Suprapubic skin (tissue), 4 donors: Measurements from ENCODE around the gene ADAM33. TPM values are rescaled to one million over a fixed set of nuclear protein-coding genes. Genes with fewer than 3 reads are reported as not detected.
A peak's percentile ranks its signal among the peaks of the same experiment; 100 is the strongest.

ENCODE experiments used
- DNase-seq, 2 donors: peaks; one replicate each; pipeline ENCODE4 v3.0.0-alpha.2; 2019; ENCODE audit warnings: low spot score in 2 of 2
- H3K27ac ChIP-seq: fragments of 200-600 bp; sonication (generic); one replicate; pipeline ENCODE4 v1.5.1; 2019
- H3K27me3 ChIP-seq: fragments of 200-600 bp; sonication (generic); one replicate; pipeline ENCODE4 v1.5.1; 2019
- H3K36me3 ChIP-seq: fragments of 200-600 bp; sonication (generic); one replicate; pipeline ENCODE4 v1.5.1; 2019
- H3K4me1 ChIP-seq: fragments of 200-600 bp; sonication (generic); one replicate; pipeline ENCODE4 v1.5.1; 2019
- H3K4me3 ChIP-seq: fragments of 200-600 bp; sonication (generic); one replicate; pipeline ENCODE4 v1.5.1; 2019; ENCODE audit warnings: mild to moderate bottlenecking
- H3K9me3 ChIP-seq: fragments of 200-600 bp; sonication (generic); one replicate; pipeline ENCODE4 v1.5.1; 2019
- CTCF ChIP-seq, 2 donors: fragments of 200-600 bp in 1 of 2; fragments of 450-650 bp in 1 of 2; sonication (generic) in 1 of 2; IDR thresholded peaks; one replicate each; pipeline ENCODE4 v1.5.1; 2016 to 2019; ENCODE audit warnings: antibody characterized with exemption in 2 of 2, mild to moderate bottlenecking in 1 of 2, moderate library complexity in 1 of 2
- EP300 ChIP-seq: sonication (generic); formaldehyde crosslinking; IDR thresholded peaks from one replicate; pipeline ENCODE4 v1.6.1; 2017; ENCODE audit warnings: antibody characterized with exemption
- POLR2A ChIP-seq, 2 donors: fragments of 450-650 bp; IDR thresholded peaks; one replicate each; pipeline ENCODE4 v1.6.1; 2017; ENCODE audit warnings: antibody characterized with exemption in 2 of 2, mild to moderate bottlenecking in 2 of 2, moderate library complexity in 2 of 2
- POLR2AphosphoS5 ChIP-seq, 3 donors: sonication (generic); formaldehyde crosslinking; IDR thresholded peaks; one replicate each; pipeline ENCODE4 v1.6.1; 2017; ENCODE audit warnings: antibody characterized with exemption in 3 of 3
- WGBS: methylation state at CpG from one replicate; pipeline ENCODE4 v1.1.5; 2018; 5-methylcytosine and 5-hydroxymethylcytosine counted together
- total RNA-seq, 4 donors: library from RNA; depleted of rRNA; stranded (reverse); fragments of >200 nt; gene quantifications; one replicate each; pipeline ENCODE4 v1.1.0, GENCODE V29; 2016

ADAM33 gene
- total RNA-seq, 4 donors from 2014 or later: 6.3 to 24.3 (median 13.4) TPM

GRCh38 chr20:3674995-3675900 is 6.6 kb downstream of the ADAM33 start:
- H3K4me1 ChIP-seq: peaks cover 36% of the 10 kb centered on the region

DNA sequence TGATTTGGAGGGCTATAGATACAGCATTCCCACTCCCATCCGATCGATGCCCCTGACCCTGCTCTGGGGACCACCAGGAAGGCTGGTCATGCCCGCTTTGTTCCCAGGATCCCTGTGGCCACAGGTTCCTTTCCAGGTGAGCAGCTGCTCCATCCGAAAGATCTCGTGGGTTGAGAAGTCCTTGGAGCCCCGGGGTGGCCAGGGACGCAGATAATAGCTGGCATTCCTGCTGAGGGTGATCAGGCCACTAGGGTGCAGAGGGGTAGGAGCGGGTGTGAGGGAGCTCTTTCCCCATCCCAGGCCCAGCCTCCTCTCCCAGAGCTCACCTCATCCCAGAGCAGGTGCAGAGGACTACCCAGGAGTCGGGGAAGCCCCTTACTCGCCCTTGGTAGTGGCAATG is 7.4 kb downstream of the ADAM33 start:
- Histone ChIP-seq H3K9me3 (no peaks in the 10 kb centered on the region), H3K27me3 (peaks cover 59% of the 10 kb centered on the region), H3K4me1 (peaks cover 32% of the 10 kb centered on the region), H3K36me3 (peaks cover 15% of the 10 kb centered on the region), H3K4me3 (no peak overlapping the region), H3K27ac (no peak overlapping the region)
- 77% methylated on average over 8 of the region's 10 CpGs for WGBS
- no peak for DNase-seq
- TF ChIP-seq POLR2A (IDR thresholded peaks at IDR 0.05): no peak
- TF ChIP-seq CTCF (IDR thresholded peaks at IDR 0.05): no peak
- no peak for TF ChIP-seq POLR2AphosphoS5 (IDR thresholded peaks at IDR 0.05)
- TF ChIP-seq EP300: no peak

More at GRCh38 chr20:3674995-3675900, 6.6 kb downstream of the ADAM33 start:
- DNase-seq: no peak
- Histone ChIP-seq H3K36me3 (peaks cover 15% of the 10 kb centered on the region), H3K27ac (no peak overlapping the region), H3K4me3 (no peak overlapping the region), H3K9me3 (no peaks in the 10 kb centered on the region), H3K27me3 (peaks cover 63% of the 10 kb centered on the region)
- TF ChIP-seq POLR2A (IDR thresholded peaks at IDR 0.05) (no peak), POLR2AphosphoS5 (IDR thresholded peaks at IDR 0.05) (no peak), CTCF (IDR thresholded peaks at IDR 0.05) (no peak), EP300 (no peak)
- 41% methylated on average over 12 of the region's 13 CpGs for WGBS

- Histone ChIP-seq H3K27me3 (peaks cover 59% of the 10 kb centered on the region), H3K27ac (no peak overlapping the region), H3K36me3 (peaks cover 17% of the 10 kb centered on the region), H3K4me3 (no peak overlapping the region), H3K9me3 (no peaks in the 10 kb centered on the region), H3K4me1 (peaks cover 30% of the 10 kb centered on the region)
- TF ChIP-seq POLR2AphosphoS5 (IDR thresholded peaks at IDR 0.05) (no peak), CTCF (IDR thresholded peaks at IDR 0.05) (no peak), POLR2A (IDR thresholded peaks at IDR 0.05) (no peak), EP300 (no peak)
- 77% methylated on average over 21 of the region's 90 CpGs for WGBS
- no peak for DNase-seq
Observed at GRCh38 chr20:3673221-3674070, 8.4 kb downstream of the ADAM33 start.

DNA sequence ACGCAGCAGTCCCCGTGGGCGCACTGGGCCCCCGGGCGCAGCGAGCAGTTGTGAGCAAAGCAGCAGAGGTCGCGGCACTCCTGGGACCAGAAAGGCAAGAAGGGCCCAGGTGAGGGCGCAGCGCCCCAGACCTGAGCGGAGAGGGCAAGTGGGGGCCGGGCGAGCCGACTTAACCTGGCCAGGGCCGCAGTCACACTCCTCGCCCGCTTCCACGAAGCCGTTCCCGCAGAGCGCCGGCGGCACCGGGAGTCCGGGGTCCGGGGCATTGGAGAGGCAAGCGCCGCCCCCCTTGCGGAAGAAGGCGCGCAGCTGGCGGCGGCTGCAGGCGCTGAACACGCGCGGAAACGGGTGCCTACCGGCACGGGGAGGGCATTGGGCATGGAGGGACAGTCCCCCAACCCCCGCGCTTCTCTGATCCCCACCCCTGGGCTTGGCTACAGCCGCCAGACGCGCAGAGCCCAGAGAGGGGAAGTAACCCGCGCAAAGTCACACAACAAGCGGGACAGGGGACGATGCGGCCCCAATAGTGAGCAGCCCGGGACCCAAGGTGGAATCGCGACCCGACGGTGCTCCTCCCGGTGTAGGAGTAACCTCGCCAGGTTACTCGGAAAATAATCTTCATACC is 9.2 kb downstream of the ADAM33 start:
- no peak for DNase-seq
- Histone ChIP-seq H3K36me3 (peaks cover 17% of the 10 kb centered on the region), H3K4me1 (peaks cover 24% of the 10 kb centered on the region), H3K4me3 (peak overlapping the region; percentile 30), H3K9me3 (no peaks in the 10 kb centered on the region), H3K27me3 (peaks cover 59% of the 10 kb centered on the region), H3K27ac (no peak overlapping the region)
- TF ChIP-seq POLR2A (IDR thresholded peaks at IDR 0.05): no peak
- 23% methylated on average over 56 of the region's 58 CpGs for WGBS

DNA sequence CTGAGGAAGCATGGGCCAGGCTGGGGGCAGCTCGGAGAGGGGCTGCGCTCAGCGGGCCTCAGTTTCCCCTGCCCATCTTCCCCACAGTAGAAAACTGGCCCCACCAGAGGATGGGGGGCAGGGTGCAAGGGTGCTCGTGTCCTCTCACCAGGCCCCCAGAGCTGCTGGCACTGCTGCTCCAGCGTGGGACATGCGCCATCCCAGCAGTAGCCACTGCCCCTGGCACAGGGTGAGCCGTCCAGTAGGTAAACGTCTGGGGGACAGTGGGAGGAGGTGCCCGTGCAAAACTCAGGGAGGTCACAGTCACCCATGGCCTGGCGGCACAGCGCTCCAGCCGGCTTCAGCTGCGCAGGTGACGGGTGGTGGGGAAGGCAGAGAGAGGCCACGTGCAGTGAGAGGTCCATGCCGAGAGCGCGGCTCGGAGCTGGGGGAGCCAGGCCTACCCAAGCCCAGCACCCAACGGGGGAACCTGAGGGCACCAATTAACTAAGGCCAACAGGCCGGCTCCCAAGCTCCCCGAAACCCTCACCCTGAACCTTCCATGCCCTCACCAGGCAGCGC is 9.7 kb downstream of the ADAM33 start:
- Histone ChIP-seq H3K27ac (no peak overlapping the region), H3K4me3 (no peak overlapping the region), H3K36me3 (peaks cover 17% of the 10 kb centered on the region), H3K9me3 (no peaks in the 10 kb centered on the region), H3K4me1 (peaks cover 18% of the 10 kb centered on the region), H3K27me3 (peaks cover 59% of the 10 kb centered on the region)
- TF ChIP-seq EP300 (no peak), POLR2AphosphoS5 (IDR thresholded peaks at IDR 0.05) (no peak), POLR2A (IDR thresholded peaks at IDR 0.05) (no peak), CTCF (IDR thresholded peaks at IDR 0.05) (no peak)
- no peak for DNase-seq
- 61% methylated on average over 22 of the region's 23 CpGs for WGBS
